HEK293 (cell line): ENCODE data around the gene TMEM212.

Experiments
- CTCF ChIA-PET: fragments of 350-600 bp; formaldehyde crosslinking; extraction: SDS; loops from one replicate; lab custom pipeline; 2021; ENCODE audit warnings: antibody characterized with exemption; lab: Yijun Ruan, JAX
- POLR2A ChIA-PET: fragments of 300-600 bp; formaldehyde crosslinking; extraction: SDS; loops from one replicate; lab custom pipeline; 2020; ENCODE audit warnings: antibody characterized with exemption, inconsistent platforms; lab: Yijun Ruan, JAX
- H3K27ac ChIP-seq: fragments of 200-500 bp; sonication (Bioruptor generic); 2 replicates; pipeline ENCODE4 v1.5.1; 2014; ENCODE audit warnings: low read depth, low read length, control low read depth, inconsistent platforms; ENCODE audit errors: extremely low read depth
- H3K36me3 ChIP-seq, 2 experiments: fragments of 200-500 bp in 1 of 2; sonication (Bioruptor generic) in 1 of 2; 1 replicate in 1 of 2; 2 replicates in 1 of 2; pipeline ENCODE4 v1.5.1; 2014 to 2017; ENCODE audit warnings: inconsistent platforms in 2 of 2, low read length in 2 of 2; ENCODE audit not compliant: control insufficient read depth in 2 of 2, insufficient read depth in 1 of 2
- H3K4me1 ChIP-seq: fragments of 200-500 bp; sonication (Bioruptor generic); 2 replicates; pipeline ENCODE4 v1.5.1; 2014; ENCODE audit warnings: mild to moderate bottlenecking, low read length, inconsistent platforms; ENCODE audit not compliant: control insufficient read depth, insufficient read depth
- H3K4me3 ChIP-seq: 2 replicates; pipeline ENCODE4 v1.5.1; 2011; ENCODE audit warnings: low read depth, mild to moderate bottlenecking, control low read depth, low read length, moderate library complexity
- H3K9me3 ChIP-seq: fragments of 200-500 bp; sonication (Bioruptor generic); 2 replicates; pipeline ENCODE4 v1.5.1; 2014; ENCODE audit warnings: low read depth, low read length, inconsistent platforms; ENCODE audit not compliant: control insufficient read depth, insufficient read depth
- FEZF1 ChIP-seq: fragments of 450-650 bp; formaldehyde crosslinking; IDR thresholded peaks from 2 replicates; pipeline ENCODE4 v1.5.1; 2016; ENCODE audit warnings: missing biosample characterization, missing genetic modification characterization
- GLIS2 ChIP-seq: fragments of 450-650 bp; formaldehyde crosslinking; IDR thresholded peaks from 2 replicates; pipeline ENCODE4 v1.5.1; 2016; ENCODE audit warnings: missing biosample characterization, missing genetic modification characterization
- INSM2 ChIP-seq: fragments of 450-650 bp; formaldehyde crosslinking; IDR thresholded peaks from 2 replicates; pipeline ENCODE4 v1.5.1; 2016; ENCODE audit warnings: missing biosample characterization, missing genetic modification characterization
- KLF8 ChIP-seq: fragments of 450-650 bp; formaldehyde crosslinking; IDR thresholded peaks from 2 replicates; pipeline ENCODE4 v1.5.1; 2016; ENCODE audit warnings: missing biosample characterization, missing genetic modification characterization
- MZF1 ChIP-seq: fragments of 450-650 bp; formaldehyde crosslinking; IDR thresholded peaks from 2 replicates; pipeline ENCODE4 v1.5.1; 2017; ENCODE audit warnings: missing biosample characterization, missing genetic modification characterization, borderline replicate concordance
- PRDM6 ChIP-seq: fragments of 450-650 bp; formaldehyde crosslinking; IDR thresholded peaks from 2 replicates; pipeline ENCODE4 v1.5.1; 2017; ENCODE audit warnings: missing biosample characterization, missing genetic modification characterization
- TRIM28 ChIP-seq: IDR thresholded peaks from 2 replicates; pipeline ENCODE4 v1.6.1; 2011; ENCODE audit warnings: low read length, control low read depth, borderline replicate concordance
- ZFHX2 ChIP-seq: fragments of 450-650 bp; formaldehyde crosslinking; conservative IDR thresholded peaks from 2 replicates; pipeline ENCODE4 v1.5.1; 2016; ENCODE audit warnings: missing biosample characterization, missing genetic modification characterization
- ZNF140 ChIP-seq: fragments of 450-650 bp; formaldehyde crosslinking; IDR thresholded peaks from 2 replicates; pipeline ENCODE4 v1.5.1; 2016; ENCODE audit warnings: missing biosample characterization, missing genetic modification characterization
- ZNF146 ChIP-seq: fragments of 450-650 bp; formaldehyde crosslinking; IDR thresholded peaks from 2 replicates; pipeline ENCODE4 v1.5.1; 2016; ENCODE audit warnings: missing biosample characterization, missing genetic modification characterization
- ZNF274 ChIP-seq, 2 experiments: fragments of 200-500 bp in 1 of 2; fragments of 450-650 bp in 1 of 2; sonication (Bioruptor generic) in 1 of 2; formaldehyde crosslinking in 1 of 2; IDR thresholded peaks; 2 replicates each; pipeline versions ENCODE4 v1.5.1 to v1.6.1; 2014 to 2016; ENCODE audit warnings: borderline replicate concordance in 1 of 2, inconsistent platforms in 1 of 2, low read length in 1 of 2, missing biosample characterization in 1 of 2, missing genetic modification characterization in 1 of 2
- ZNF311 ChIP-seq: fragments of 450-650 bp; formaldehyde crosslinking; IDR thresholded peaks from 2 replicates; pipeline ENCODE4 v1.5.1; 2017; ENCODE audit warnings: missing biosample characterization, missing genetic modification characterization, borderline replicate concordance
- ZNF549 ChIP-seq: fragments of 450-650 bp; IDR thresholded peaks from 2 replicates; pipeline ENCODE4 v1.5.1; 2018; ENCODE audit warnings: missing biosample characterization, missing genetic modification characterization, mild to moderate bottlenecking, inconsistent platforms, moderate library complexity
- ZNF580 ChIP-seq: fragments of 450-650 bp; formaldehyde crosslinking; IDR thresholded peaks from 2 replicates; pipeline ENCODE4 v1.5.1; 2016; ENCODE audit warnings: missing biosample characterization, missing genetic modification characterization
- ZNF658 ChIP-seq: fragments of 450-650 bp; formaldehyde crosslinking; IDR thresholded peaks from 2 replicates; pipeline ENCODE4; 2016; ENCODE audit warnings: missing biosample characterization, missing genetic modification characterization
- ZNF792 ChIP-seq: fragments of 450-650 bp; formaldehyde crosslinking; IDR thresholded peaks from 2 replicates; pipeline ENCODE4 v1.5.1; 2016; ENCODE audit warnings: missing biosample characterization, missing genetic modification characterization
- ZXDB ChIP-seq: fragments of 450-650 bp; formaldehyde crosslinking; IDR thresholded peaks from 2 replicates; pipeline ENCODE4 v1.5.1; 2016; ENCODE audit warnings: missing biosample characterization, missing genetic modification characterization
- TF ChIP-seq, protein P1 (sequence below): fragments of 450-650 bp; formaldehyde crosslinking; IDR thresholded peaks from 2 replicates; pipeline ENCODE4 v1.5.1; 2017; ENCODE audit warnings: missing biosample characterization, missing genetic modification characterization
- TF ChIP-seq, protein P2 (sequence below): fragments of 450-650 bp; formaldehyde crosslinking; IDR thresholded peaks from 2 replicates; pipeline ENCODE4 v1.5.1; 2016; ENCODE audit warnings: missing biosample characterization, missing genetic modification characterization
- TF ChIP-seq, protein P3 (sequence below): fragments of 450-650 bp; formaldehyde crosslinking; IDR thresholded peaks from 2 replicates; pipeline ENCODE4 v1.5.1; 2016; ENCODE audit warnings: missing biosample characterization, missing genetic modification characterization
- TF ChIP-seq, protein P4 (sequence below): IDR thresholded peaks from 2 replicates; pipeline ENCODE4 v1.6.1; 2011; ENCODE audit warnings: mild to moderate bottlenecking, low read depth, low read length, borderline replicate concordance

The TMEM212 gene

GRCh38 chr3:171895291-171895690 is 52.1 kb downstream of the TMEM212 start (continued):
- TF ChIP-seq MZF1 (no peak), ZFHX2 (tag by site-specific recombination) (no peak), ZNF311 (tag by site-specific recombination) (no peak)
- TF ChIP-seq, protein P1, sequence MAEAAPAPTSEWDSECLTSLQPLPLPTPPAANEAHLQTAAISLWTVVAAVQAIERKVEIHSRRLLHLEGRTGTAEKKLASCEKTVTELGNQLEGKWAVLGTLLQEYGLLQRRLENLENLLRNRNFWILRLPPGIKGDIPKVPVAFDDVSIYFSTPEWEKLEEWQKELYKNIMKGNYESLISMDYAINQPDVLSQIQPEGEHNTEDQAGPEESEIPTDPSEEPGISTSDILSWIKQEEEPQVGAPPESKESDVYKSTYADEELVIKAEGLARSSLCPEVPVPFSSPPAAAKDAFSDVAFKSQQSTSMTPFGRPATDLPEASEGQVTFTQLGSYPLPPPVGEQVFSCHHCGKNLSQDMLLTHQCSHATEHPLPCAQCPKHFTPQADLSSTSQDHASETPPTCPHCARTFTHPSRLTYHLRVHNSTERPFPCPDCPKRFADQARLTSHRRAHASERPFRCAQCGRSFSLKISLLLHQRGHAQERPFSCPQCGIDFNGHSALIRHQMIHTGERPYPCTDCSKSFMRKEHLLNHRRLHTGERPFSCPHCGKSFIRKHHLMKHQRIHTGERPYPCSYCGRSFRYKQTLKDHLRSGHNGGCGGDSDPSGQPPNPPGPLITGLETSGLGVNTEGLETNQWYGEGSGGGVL (tag by site-specific recombination) = peak; percentile 32; the same call in 1 of the 2 replicates

- H3K9me3 ChIP-seq = no peaks in the 10 kb centered on the region
- TF ChIP-seq ZNF140 (no peak), ZNF580 (no peak), ZNF549 (no peak)
- TF ChIP-seq, protein P2, sequence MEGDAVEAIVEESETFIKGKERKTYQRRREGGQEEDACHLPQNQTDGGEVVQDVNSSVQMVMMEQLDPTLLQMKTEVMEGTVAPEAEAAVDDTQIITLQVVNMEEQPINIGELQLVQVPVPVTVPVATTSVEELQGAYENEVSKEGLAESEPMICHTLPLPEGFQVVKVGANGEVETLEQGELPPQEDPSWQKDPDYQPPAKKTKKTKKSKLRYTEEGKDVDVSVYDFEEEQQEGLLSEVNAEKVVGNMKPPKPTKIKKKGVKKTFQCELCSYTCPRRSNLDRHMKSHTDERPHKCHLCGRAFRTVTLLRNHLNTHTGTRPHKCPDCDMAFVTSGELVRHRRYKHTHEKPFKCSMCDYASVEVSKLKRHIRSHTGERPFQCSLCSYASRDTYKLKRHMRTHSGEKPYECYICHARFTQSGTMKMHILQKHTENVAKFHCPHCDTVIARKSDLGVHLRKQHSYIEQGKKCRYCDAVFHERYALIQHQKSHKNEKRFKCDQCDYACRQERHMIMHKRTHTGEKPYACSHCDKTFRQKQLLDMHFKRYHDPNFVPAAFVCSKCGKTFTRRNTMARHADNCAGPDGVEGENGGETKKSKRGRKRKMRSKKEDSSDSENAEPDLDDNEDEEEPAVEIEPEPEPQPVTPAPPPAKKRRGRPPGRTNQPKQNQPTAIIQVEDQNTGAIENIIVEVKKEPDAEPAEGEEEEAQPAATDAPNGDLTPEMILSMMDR (tag by site-specific recombination) = no peak
- TF ChIP-seq, protein P3, sequence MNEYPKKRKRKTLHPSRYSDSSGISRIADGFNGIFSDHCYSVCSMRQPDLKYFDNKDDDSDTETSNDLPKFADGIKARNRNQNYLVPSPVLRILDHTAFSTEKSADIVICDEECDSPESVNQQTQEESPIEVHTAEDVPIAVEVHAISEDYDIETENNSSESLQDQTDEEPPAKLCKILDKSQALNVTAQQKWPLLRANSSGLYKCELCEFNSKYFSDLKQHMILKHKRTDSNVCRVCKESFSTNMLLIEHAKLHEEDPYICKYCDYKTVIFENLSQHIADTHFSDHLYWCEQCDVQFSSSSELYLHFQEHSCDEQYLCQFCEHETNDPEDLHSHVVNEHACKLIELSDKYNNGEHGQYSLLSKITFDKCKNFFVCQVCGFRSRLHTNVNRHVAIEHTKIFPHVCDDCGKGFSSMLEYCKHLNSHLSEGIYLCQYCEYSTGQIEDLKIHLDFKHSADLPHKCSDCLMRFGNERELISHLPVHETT (tag by site-specific recombination) = no peak
- CTCF ChIA-PET = no interaction called here
- H3K27ac ChIP-seq = no peak overlapping the region
- POLR2A ChIA-PET = no interaction called here
- H3K4me3 ChIP-seq = no peak overlapping the region
- peaks cover 3% of the 10 kb centered on the region; the same call in 1 of the 2 replicates for H3K4me1 ChIP-seq
- H3K36me3 ChIP-seq = no peaks in the 10 kb centered on the region
Measured at GRCh38 chr3:171895900-171896299, 52.8 kb downstream of the TMEM212 start.

DNA sequence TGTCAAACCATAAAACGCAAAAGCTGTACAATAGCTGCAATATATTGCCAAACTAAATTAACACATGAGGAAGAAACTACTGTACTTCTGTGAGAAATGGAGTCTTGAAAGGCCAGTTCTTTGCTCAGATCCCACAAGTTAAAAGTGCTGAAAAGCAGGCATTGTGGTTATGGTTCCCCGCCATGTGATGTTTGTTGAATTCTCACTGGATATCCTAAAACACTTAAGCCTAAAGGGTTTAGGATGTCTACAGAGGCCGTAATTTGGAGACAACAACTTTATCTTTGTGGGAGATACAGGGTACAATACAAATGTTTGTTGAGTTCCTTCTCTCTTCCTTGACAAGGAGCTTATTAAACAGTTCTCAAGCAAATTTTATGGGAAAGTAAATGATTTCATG is 53.2 kb downstream of the TMEM212 start:
- Histone ChIP-seq H3K4me3 (no peak overlapping the region), H3K4me1 (peaks cover 3% of the 10 kb centered on the region; the same call in 1 of the 2 replicates), H3K27ac (no peak overlapping the region), H3K9me3 (no peaks in the 10 kb centered on the region), H3K36me3 (no peaks in the 10 kb centered on the region)
- POLR2A ChIA-PET = no interaction called here
- TF ChIP-seq ZNF146 (no peak), ZXDB (tag by site-specific recombination) (no peak), FEZF1 (tag by site-specific recombination) (no peak), PRDM6 (no peak), TRIM28 (0 out of 2 replicates have a peak, but pooled peaks have one; percentile 24)
- CTCF ChIA-PET = no interaction called here

DNA sequence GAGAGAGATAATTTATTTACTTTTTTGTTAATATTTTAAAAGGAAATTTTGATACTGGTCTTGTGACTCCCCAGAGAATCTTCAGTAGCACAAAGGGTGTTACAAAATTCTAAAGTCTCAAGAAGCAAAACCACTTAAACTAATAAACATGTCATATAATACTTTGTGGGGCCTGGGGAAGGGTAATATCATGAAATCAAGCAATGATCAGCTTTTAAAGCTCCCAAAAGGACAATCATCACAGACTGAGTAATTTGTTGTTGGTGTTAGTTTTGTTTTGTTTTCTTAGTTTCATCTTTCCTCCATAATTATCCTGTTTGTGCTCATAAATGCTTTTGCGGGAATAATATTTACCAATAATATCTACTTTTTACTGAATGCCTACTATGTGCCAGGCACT is 55.0 kb downstream of the TMEM212 start:
- POLR2A ChIA-PET = no interaction called here
- Histone ChIP-seq H3K36me3 (no peaks in the 10 kb centered on the region), H3K4me1 (peaks cover 3% of the 10 kb centered on the region; the same call in 1 of the 2 replicates), H3K9me3 (no peaks in the 10 kb centered on the region), H3K4me3 (no peak overlapping the region), H3K27ac (no peak overlapping the region)
- CTCF ChIA-PET = no interaction called here
- TF ChIP-seq ZXDB (tag by site-specific recombination) (no peak), ZNF792 (tag by site-specific recombination) (no peak), KLF8 (tag by site-specific recombination) (no peak), ZNF274 (IDR thresholded peaks at IDR 0.05; ENCODE audit: low read length) (no peak), ZNF274 (tag by site-specific recombination; IDR thresholded peaks at IDR 0.05; ENCODE audit: borderline replicate concordance) (no peak), ZNF658 (tag by site-specific recombination) (no peak), GLIS2 (no peak), INSM2 (tag by site-specific recombination) (no peak)
- TF ChIP-seq, protein P4, sequence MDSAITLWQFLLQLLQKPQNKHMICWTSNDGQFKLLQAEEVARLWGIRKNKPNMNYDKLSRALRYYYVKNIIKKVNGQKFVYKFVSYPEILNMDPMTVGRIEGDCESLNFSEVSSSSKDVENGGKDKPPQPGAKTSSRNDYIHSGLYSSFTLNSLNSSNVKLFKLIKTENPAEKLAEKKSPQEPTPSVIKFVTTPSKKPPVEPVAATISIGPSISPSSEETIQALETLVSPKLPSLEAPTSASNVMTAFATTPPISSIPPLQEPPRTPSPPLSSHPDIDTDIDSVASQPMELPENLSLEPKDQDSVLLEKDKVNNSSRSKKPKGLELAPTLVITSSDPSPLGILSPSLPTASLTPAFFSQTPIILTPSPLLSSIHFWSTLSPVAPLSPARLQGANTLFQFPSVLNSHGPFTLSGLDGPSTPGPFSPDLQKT = no peak
